Stimulated activated CD4-positive, alpha-beta T cell treated with anti-CD3 and anti-CD28 coated beads, Interleukin-1b, Interleukin-23, amount 100 ng/mL, for 1 hour (primary cell): Measurements from ENCODE around the gene EEIG1.

Source experiments
- DNase-seq, 2 donors: peaks; one replicate each; pipeline ENCODE4 v3.0.0-alpha.2; 2020; ENCODE audit warnings: low read depth in 2 of 2

EEIG1 gene

DNA sequence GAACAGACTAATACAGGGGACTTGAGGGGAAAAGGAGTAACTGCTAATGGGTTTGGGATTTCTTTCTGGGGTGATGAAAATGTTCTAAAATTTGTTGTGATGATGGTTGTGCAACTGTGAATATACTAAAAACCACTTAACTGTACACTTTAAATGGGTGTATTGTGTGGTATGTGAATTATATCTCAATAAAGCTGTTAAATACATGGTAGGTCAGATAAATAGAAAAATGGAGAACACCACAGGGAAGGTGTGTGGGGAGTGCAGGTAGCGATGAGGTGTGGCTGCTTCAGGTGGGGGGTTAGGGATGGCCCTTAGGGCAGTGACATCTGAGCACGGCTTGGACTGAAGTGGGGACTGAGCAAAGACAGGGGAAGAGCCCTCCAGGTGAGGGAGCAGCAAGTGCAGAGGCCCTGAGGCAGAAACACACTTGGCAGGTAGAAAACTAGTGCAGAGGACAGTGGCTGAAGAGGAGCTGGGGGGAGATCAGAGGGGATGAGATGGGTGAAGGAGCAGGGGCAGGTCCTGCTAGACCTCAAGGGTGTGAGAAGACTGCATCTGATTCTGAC lies 20.9 kb downstream of the EEIG1 start:
- DNase-seq: no peak

DNA sequence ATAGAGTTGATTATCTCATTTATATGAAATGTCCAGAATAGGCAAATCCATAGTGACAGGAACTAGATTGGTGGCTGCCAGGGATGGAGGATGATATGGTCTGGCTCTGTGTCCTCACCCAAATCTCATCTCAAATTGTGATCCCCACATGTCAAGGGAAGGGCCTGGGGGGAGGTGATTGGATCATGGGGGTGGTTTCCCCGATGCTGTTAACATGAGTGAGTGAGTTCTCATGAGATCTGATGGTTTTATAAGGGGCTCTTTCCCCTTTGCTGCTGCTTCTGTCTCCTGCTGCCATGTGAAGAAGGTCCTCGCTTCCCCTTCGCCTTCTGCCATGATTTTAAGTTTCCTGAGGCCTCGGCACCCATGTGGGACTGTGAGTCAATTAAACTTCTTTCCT lies 21.4 kb downstream of the EEIG1 start:
- no peak for DNase-seq

DNA sequence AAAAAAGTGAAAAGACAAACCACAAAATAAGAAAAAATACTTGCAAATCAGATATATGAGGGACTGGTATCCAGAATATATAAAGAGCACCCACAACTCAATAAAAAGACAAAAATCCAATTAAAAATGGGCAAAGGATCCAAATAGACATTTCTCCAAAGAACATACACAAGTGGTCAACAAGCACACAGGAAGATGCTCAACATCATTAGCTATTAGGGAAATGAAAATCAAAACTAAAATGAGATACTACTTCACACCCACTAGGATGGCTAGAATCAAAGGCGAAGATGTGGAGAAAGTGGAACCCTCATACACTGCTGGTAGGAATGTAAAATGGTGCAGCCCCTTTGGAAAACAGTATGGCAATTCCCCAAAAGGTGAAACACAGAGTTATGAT lies 22.1 kb downstream of the EEIG1 start:
- DNase-seq: no peak

DNA sequence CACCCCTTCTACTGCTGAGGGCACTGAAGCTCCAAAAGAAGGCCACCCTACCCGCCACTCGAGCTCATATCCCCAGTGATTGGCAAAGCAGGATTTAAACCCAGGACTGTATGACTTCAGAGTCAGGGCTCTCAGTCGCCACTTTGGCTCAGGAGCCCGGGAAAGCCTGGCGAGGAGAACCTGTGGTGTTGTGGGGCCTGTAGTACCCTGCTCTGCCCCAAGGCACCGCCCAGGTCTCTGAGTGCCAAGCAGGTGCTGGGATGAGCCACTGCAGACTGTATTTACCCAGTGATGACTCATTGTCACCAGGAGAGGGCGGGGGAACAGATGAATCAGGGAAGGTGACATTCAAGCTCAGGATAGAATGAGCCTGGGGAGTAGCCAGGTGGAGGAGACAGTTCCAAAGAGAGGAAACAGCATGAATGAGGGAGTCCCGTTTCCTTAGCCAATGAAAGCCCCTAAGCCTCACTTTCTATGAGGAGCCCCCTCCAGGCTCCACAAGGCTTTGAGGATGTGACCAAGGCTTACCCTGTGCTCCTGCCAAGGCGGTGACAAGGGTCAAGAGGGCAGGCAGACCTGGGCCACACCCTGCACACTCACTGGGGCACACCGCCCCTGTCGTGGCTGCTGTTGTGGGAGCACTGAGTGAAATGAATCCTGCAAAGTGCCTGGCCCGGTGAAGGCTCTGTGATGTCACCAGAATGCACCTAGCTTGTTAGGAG lies 25.3 kb downstream of the EEIG1 start:
- peak; percentile 59 to 67 for DNase-seq

DNA sequence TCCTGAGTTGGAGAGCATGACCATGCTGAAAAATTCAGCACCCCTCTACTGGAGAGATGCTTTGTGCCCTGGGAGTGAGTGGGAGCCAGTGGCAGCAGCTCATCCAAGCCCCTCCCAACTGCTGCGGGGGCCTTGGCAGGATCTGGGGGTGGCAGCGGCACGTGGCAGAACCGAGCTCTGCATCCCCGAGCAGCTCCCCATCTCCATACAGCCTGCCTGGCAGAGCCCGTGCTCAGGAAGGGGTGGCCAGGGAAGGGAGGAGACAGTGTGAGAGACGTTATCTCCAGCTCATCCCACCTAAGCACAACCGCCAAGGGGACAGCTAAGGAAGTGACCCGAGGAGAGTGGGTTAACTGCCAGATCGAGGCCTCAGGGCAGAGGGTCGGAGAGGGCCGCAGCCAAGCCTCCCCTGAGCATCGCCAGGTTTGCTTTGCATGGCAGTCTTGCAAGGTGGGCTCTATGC lies 25.9 kb downstream of the EEIG1 start:
- DNase-seq: no peak

DNA sequence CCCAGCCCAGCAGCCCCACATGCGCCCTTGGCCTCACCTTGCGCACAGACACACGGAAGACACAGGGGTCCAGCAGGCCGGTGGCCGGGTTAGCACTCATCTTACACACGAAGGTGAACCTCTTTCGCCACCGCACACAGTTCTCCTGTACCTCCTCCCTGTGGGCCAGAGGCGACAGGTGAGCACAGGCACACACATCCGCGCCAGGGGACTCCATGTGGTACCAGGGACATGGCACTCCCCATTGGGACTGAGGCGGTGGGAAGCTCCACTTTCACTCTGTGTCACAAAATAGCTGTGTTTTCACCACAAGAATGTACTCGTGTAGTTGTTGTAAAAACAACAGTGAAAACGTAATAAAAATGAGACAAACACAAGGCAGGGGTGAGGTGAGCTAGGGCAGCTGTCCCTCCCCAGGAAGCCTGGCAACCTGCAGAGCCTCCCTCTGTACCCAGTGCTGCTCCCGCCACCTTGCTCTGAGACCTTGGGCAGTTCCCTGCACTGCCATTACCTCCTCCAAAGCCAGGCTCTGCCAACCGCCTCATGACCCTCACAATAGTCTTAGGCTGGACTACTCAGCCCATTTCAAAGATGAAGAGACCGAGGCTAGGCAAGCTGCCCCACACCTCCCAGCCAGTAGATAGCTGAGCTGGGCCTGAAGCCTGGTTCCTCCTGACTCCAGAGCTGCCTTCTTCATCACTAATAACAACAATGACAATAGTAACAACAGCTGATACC lies 26.9 kb downstream of the EEIG1 start:
- DNase-seq: no peak

DNA sequence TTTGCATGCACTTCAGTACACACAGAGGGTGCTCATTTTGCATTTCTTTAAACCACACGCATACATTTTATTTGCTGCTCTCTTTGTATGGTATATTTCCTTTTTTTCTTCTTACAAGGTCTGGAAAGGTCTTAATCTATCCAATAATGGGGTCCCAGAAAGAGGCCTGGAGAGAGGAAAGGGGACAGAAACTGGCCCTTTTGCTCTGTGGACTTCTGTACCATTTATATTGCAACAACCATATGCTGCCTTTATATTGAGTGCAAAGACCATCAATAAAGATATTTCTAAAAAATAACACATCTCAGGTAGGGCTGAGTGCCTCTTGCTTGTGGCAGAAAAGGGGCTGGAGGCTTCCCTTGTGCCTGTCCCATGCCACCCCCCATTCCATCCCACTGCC lies 27.6 kb downstream of the EEIG1 start:
- DNase-seq: no peak

DNA sequence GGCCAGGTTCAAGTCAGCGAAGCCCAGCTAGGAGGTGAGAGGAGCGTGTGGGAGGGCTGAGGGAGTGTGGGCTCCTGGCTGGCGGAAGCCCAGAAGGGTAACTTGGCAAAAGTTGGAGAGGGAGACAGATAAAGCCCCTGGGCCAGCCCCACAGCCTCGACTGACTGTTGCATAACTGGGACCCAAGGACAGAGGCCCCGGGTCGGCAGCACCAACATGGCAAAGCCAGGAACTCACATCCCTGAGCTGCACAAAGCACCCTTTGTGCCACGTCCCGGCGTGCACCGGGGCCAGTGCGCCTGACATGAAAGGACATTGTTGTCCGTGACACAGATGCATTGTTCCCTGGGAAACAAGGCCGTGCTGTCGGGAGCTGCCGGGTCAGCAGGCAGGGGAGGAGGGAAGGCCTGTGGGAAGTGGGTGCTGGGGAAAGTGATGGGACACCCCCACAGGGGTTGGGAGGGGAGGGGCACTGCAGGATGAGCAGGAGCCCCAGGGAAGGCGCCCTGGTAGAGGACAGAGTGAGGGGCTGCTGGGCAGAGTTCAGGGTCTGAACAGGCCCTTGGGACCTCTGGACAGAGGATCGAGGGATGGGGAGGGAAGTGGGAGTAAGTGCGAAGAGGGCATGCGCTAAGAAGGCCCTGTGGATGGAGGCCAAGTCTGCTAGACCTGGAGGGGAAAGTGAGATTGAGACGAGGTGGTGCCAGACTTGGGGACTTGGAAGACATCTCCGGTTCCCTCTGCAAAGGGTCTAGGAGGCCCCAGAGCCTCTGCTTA lies 30.1 kb downstream of the EEIG1 start:
- DNase-seq: no peak

DNA sequence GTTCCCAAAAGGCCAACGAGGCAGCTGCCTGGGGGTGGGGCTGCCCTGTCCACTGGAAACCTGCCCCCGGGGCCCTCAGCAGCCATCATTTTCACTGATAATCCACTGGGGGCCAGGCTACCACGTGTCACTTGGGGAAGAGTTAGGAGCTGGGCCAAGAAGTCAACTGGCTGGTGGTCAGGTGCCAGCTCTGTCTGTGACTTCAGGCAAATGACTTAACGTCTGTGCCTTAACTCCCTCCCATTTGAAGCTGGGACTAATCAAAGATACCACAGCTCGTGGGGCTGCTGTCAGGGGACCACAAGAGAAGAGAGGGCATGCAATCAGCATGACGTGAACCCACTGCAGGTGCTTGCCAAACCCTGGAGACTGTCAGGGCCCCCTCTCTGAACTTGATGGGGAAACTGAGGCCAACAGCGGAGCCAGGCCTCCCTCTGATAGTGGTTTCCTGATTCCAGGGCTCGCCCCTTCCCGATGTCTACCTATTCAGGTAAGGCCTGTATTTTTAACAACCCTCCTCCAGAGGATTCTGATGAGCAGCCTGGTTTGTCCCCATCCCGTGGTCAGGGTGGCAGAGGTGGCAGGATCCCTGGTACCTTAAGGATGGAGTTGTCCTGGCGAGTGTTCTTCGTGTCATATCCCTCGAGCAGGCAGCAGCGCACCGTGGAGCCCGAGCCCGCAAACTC lies 30.8 kb downstream of the EEIG1 start:
- no peak for DNase-seq

DNA sequence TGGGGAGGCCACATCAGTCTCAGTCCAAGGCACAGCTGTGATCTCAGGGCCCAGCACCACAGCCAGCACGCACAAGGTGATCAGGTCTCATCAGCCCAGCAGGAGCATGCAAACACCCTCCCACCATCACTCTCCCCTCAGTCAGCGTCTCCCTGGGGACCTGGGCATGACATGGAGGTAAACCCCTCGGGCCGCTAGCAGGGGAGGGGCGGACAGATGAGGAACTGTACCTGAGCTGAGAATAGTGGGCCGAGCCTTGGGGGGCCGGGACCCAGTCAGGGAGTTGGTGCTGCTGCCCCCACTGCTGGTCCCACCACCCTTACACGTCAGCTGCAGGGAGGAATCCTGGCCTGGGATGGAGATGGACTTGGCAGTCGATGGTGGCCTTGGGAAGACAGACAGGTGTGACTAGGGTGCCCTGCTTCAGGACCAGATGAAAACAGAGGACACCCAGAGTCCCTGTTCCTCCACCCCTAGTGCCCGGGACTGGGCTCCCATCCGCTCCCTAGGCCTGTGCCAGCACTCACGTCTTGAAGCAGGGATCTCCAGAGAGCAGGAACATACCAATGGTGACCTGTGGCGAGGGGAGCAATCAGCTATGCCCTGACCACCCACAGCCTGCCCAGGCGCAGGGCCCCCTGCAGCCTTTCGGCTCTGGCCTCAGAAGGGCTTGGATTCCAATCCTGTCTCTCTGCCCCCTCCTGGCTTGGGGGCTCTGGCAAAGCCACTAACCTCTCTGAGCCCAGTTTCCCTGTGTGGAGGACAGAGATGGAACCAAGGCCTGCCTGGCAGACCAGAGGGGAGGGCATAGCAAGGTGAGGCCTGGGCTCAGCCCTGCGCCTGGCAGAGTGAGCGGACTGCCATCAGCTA lies 32.7 kb downstream of the EEIG1 start:
- no peak for DNase-seq

DNA sequence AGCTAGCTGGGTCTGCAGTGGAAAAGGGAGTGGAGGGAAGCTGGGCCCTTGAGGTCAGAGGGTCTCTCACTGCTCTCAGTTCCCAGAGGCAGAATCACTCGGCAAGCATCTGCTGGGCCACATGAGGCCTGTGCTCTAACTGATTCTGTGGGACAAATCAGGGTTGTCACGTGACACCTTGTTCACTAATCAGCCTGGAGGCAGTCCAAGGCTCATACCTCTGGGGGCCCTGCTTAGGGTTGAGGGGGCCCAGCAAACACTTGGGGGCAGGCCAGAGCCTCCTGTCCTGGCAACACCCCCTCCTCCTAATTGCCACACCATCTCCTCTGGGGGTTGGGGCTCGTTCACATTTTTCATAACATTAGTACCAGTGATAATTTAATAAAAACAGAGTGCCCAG lies 34.1 kb downstream of the EEIG1 start:
- no peak for DNase-seq

DNA sequence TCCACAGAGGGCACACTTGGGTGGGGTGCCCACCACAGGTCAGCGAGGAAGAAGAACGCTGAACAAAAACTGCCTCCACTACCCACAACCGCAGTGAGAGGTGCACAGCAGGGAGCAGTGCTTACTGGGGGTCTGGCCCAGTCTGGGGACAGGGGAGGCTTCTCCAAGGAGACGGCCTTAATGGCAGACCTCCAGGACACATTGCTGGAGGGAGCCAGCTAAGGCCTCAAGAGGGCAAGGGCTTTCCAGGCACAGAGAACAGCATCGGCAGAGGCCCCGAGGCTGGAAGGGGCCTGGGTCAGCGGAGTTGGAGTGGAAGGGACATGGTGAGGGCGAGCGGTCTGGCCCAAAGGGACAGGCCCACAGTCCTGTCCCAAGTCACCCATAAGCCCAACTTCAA lies 34.8 kb downstream of the EEIG1 start:
- DNase-seq: no peak

DNA sequence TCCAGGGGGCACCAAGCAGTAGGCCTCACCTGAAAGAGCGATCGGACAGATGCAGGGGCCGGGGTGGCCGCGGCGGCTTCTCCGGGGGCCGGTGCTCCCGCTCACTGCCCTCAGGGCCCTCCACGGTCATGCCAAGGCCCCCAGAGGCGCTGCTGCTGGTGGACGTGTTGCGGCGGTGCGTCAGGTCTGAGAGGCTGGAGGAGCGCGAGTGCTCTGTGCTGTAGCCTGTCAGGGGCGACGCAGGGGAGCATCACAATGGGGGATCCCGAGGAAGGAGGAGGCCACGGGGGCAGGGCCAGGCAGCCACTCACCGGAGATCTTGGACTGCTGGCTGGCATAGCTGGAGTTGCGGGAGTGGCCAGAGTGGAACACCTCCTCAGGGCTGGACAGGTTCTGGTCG lies 35.5 kb downstream of the EEIG1 start:
- DNase-seq: no peak

DNA sequence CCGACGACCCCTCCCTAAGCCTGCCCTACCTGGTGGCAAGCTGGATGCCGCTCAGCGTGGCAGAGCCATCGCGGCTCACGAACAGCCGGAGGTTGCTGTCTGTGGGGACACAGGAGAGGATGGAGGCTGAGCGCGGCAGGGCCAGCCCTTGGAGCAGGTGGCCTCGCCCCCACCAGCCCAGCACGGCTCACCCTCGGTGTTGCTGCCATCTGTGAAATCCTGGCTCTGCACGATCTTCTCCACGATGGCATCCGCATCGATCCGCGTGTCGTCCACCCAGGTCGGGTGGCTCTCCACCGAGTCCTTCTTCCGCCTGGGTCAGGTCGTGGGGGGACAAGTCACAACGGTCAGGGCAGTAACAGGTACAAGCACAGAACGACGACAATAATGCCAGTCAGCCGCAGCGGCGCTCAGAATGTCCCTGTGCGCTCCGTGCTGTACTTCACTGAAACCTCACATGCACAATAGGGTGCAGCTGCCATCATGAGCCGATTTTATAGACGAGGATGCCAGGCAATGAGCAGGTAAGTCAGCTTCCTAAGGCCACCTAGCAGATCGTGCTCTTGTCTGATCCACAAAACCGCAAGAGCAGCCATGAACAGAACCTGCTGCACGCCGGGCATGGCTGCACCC lies 36.1 kb downstream of the EEIG1 start:
- no peak for DNase-seq

DNA sequence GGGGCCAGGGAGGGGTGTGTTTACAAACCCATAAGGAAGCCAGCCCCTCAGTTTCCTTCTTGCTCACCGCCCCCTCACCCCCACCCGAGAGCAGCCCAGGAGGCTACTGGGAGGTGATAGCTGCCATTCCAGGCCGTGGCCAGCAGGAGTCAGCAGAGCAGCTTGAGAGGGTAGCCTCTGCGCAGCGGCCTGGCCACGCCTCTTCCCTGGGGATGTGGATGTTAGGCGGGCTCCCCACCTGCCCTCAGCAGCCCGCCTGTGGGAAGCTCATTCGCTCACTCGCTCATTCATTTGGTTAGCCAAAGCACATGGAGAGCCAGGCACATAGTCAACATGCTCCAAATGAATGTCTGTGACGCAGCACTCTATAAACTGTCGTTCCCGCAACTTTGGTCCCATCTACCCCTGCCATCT lies 37.1 kb downstream of the EEIG1 start:
- DNase-seq: peak in 1 of 2 donors; percentile 62

DNA sequence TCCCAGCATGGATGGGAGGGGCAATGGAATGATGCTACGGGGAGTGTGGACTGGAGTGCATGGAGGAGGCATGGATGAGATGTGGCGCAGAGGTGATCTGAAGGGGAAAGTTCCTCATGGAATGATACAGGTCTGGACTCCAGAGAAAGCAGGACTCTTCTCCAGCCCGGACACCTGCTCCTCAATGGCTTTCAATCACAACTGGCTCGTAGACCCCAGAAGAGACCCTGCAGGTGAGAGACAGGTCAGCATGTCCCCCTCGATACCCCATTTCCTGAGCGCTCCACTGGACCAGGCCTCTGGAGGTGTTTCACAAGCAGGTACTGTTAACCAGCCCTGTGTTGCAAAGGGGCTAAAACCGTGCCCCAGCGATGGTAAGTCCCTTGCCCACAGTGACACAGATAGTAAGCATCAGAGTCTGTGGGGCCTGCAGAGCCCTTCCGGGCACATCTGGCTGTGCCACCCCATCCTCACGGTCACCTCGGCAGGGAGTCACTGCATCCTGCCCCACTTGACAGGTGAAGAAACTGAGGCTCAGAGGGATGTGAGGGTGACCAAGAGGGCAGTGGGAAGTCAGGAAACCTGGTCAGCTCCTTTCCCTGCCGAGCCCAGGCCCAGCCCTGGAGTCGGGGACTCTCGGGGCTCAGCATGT lies 37.7 kb downstream of the EEIG1 start:
- no peak for DNase-seq

DNA sequence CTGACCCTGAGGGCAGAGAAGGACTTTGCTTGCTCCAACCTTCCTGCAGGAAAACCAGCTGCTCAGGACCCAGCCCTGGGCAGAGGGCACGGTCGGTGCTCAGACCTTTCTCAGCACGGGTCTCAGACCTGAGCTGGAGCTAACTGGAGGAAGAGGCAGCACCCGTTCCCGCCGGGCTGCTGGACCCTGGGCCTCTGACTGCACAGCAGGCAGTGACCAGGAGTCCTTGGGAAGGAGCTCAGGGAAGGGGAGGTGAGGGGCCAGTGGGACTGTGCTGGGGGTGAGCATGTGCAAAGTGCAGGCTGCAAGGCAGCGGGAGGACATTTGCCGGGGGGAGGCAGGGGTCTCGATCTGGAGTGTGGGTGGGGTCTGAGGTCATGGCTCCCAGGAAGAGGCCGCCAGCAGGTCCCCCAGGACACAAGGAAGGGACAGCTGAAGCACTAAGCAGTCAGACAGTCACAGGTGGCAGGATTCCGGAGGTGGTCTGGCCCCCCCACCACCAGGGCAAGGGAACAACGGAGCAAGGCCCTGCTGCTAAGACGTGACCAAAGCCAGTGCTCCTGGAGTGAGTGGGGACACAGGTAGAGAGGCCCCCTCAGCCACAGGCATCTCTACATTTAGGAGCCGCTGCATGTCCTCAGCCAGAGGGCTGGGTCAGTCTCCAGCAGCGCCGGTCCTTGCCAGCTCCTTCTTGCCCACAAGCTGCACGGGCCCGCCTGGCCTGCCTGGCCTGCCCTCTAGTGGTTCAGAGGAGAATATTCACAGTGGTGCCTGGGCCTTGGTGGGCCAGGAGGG lies 38.4 kb downstream of the EEIG1 start:
- no peak for DNase-seq

DNA sequence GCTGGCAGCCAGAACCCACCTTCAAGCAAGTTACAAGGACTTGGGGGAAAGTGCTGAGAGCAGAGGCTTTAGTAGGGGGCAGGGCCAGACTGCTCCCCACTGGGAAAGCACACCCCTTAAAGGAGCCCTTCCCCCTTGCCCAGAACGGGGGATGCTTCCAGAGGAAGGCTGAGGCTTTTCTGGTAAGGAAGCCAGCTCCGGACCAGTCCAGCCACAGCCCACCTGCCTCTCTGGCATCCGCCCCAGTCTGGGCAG lies 38.9 kb downstream of the EEIG1 start:
- no peak for DNase-seq
